Keratinocyte (primary cell): ENCODE data around the gene RNASE8. TPM values are rescaled to one million over a fixed set of nuclear protein-coding genes. Genes with fewer than 3 reads are reported as not detected.

ENCODE experiments used
- DNase-seq: peaks from one replicate; pipeline ENCODE4 v3.0.0-alpha.2; 2011; ENCODE audit warnings: low read depth, missing footprints, low spot score
- FAIRE-seq: peaks from 2 replicates; lab custom pipeline; 2011; peaks lifted over from hg19 to GRCh38; lab: Jason Lieb, UNC
- H2AFZ ChIP-seq: 2 replicates; pipeline ENCODE4 v1.6.0; 2012; ENCODE audit warnings: low read length, control low read depth, inconsistent platforms; ENCODE audit not compliant: control insufficient read depth
- H3K27ac ChIP-seq: 2 replicates; pipeline ENCODE4 v1.5.1; 2011; ENCODE audit warnings: low read length; ENCODE audit not compliant: control insufficient read depth, insufficient read depth
- H3K27me3 ChIP-seq: 3 replicates; pipeline ENCODE4 v1.6.0; 2011; ENCODE audit warnings: low read length; ENCODE audit not compliant: control insufficient read depth, insufficient read depth; ENCODE audit errors: extremely low read depth
- H3K36me3 ChIP-seq, 2 experiments: 2 replicates in 1 of 2; 3 replicates in 1 of 2; pipeline ENCODE4 v1.5.1; 2011; ENCODE audit warnings: low read length in 2 of 2, mild to moderate bottlenecking in 1 of 2; ENCODE audit not compliant: control insufficient read depth in 2 of 2, insufficient read depth in 2 of 2; ENCODE audit errors: extremely low read depth in 1 of 2
- H3K4me1 ChIP-seq: 3 replicates; pipeline ENCODE4 v1.5.1; 2011; ENCODE audit warnings: low read length; ENCODE audit not compliant: control insufficient read depth, insufficient read depth; ENCODE audit errors: extremely low read depth
- H3K4me2 ChIP-seq: 3 replicates; pipeline ENCODE4 v1.6.0; 2011; ENCODE audit warnings: low read depth, low read length; ENCODE audit not compliant: control insufficient read depth, insufficient read depth; ENCODE audit errors: extremely low read depth
- H3K4me3 ChIP-seq, 3 experiments: fragments of 200-600 bp in 1 of 3; sonication (generic) in 1 of 3; 2 replicates in 2 of 3; 3 replicates in 1 of 3; pipeline ENCODE4 v1.5.1; 2011 to 2016; ENCODE audit warnings: low read length in 3 of 3, mild to moderate bottlenecking in 3 of 3, control low read depth in 2 of 3, inconsistent platforms in 1 of 3, low read depth in 1 of 3, mixed read lengths in 1 of 3, mixed run types in 1 of 3, moderate library complexity in 1 of 3; ENCODE audit not compliant: control insufficient read depth in 2 of 3, insufficient read depth in 2 of 3; ENCODE audit errors: extremely low read depth in 1 of 3
- H3K79me2 ChIP-seq: 2 replicates; pipeline ENCODE4 v1.6.0; 2012; ENCODE audit warnings: low read length; ENCODE audit not compliant: control insufficient read depth, insufficient read depth
- H3K9ac ChIP-seq: 3 replicates; pipeline ENCODE4 v1.6.0; 2011; ENCODE audit warnings: low read length; ENCODE audit not compliant: control insufficient read depth, insufficient read depth; ENCODE audit errors: extremely low read depth
- H3K9me1 ChIP-seq: 3 replicates; pipeline ENCODE4 v1.6.0; 2011; ENCODE audit warnings: low read length; ENCODE audit not compliant: control insufficient read depth, insufficient read depth; ENCODE audit errors: extremely low read depth
- H3K9me3 ChIP-seq: 2 replicates; pipeline ENCODE4 v1.5.1; 2012; ENCODE audit warnings: low read depth, low read length; ENCODE audit not compliant: control insufficient read depth
- H4K20me1 ChIP-seq: 3 replicates; pipeline ENCODE4 v1.6.0; 2011; ENCODE audit warnings: low read length; ENCODE audit not compliant: control insufficient read depth, insufficient read depth; ENCODE audit errors: extremely low read depth
- EZH2 ChIP-seq: IDR thresholded peaks from one replicate; pipeline ENCODE4 v1.6.1; 2012; ENCODE audit warnings: inconsistent platforms, mild to moderate bottlenecking, low read length, moderate library complexity
- dilution Hi-C: fragments of 300-500 bp; cut with MboI; formaldehyde crosslinking; loops from one replicate; pipeline ENCODE4 v1.7.0; 2020; ENCODE audit warnings: low sequenced_read_pairs; ENCODE audit not compliant: extremely low pct_ligation_motif_present
- polyA plus RNA-seq, 5 experiments: library from polyadenylated mRNA; depleted of rRNA in 3 of 5; stranded (reverse) in 3 of 5; stranded (forward) in 1 of 5; unstranded in 1 of 5; fragments of >200 nt; gene quantifications; 1 replicate in 1 of 5; 2 replicates in 3 of 5; 3 replicates in 1 of 5; pipeline versions ENCODE4 v1.2.1 to v1.2.3, GENCODE V29; 2011 to 2012; ENCODE audit warnings: missing spikeins in 2 of 5, low read depth in 1 of 5, low replicate concordance in 1 of 5
- TF ChIP-seq, protein P1 (sequence below), 3 experiments: IDR thresholded peaks in 1 of 3; conservative IDR thresholded peaks in 1 of 3; optimal IDR thresholded peaks in 1 of 3; 2 replicates in 2 of 3; 3 replicates in 1 of 3; pipeline versions ENCODE3 to v1.5.1; 2011; ENCODE audit warnings: low read length in 3 of 3, mild to moderate bottlenecking in 3 of 3, moderate library complexity in 2 of 3, control low read depth in 1 of 3, inconsistent platforms in 1 of 3; ENCODE audit not compliant: insufficient read depth in 2 of 3; ENCODE audit errors: extremely low read depth in 1 of 3

RNASE8 gene
- polyA plus RNA-seq, 1 donor (not counting 4 experiments of a cell fraction or from before 2014, with no cell fraction given) = not detected

DNA sequence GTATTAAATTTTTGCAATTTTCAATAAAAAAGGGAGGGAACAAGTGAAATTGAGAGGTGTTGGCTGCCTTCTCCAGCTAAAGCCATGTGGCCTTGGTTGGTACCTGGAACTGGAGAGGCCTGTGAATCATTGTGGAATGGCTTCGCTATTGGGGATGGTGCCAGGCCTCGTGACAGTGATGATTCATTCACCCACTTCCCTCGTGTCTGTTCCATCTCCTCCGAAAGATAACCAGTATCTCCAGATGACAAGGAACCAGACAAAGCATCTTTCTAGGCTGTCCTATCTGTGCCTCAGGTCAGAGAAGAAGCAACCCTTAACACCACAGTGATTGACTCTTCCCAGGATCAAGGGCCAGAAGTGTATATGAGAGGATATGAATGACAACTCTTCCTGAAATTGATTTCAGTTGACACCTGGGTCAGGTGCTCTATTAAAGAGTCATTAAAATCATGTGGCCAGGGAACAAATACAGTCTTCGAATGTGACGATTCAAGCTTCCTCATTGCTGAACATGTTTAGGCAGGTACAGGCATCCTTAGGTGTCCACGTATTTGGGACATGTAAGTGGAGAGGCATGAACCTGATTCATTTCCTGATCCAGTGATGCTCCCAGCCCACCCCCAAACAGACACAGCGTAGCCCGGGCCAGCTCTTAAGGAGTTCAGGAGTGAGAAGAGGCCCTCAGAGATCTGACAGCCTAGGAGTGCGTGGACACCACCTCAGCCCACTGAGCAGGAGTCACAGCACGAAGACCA lies 15.8 kb upstream of the RNASE8 start, which contains the start of gene RNASE7:
Gene RNASE7, plus strand, starts transcription at position 687 of the 758 bp plus-strand sequence. CDS start 631 bp downstream, outside the sequence.
- Histone ChIP-seq H3K9me3 (no peaks in the 10 kb centered on the region), H3K36me3 (no peaks in the 10 kb centered on the region), H3K27me3 (no peaks in the 10 kb centered on the region), H3K9ac (peak within 1 kb of the TSS; percentile 81), H3K4me2 (peak within 1 kb of the TSS; percentile 96), H3K9me1 (no peaks in the 10 kb centered on the region), H3K4me1 (peaks cover 53% of the 10 kb centered on the region), H3K27ac (peak within 1 kb of the TSS; percentile 90), H3K4me3 (peak within 1 kb of the TSS; percentile 39 to 79 (median 68)), H3K79me2 (peaks cover 12% of the 10 kb centered on the region), H4K20me1 (no peaks in the 10 kb centered on the region), H2AFZ (peak within 1 kb of the TSS; percentile 71)
- FAIRE-seq = peak; percentile 92
- DNase-seq = peak; percentile 99
- TF ChIP-seq, protein P1, sequence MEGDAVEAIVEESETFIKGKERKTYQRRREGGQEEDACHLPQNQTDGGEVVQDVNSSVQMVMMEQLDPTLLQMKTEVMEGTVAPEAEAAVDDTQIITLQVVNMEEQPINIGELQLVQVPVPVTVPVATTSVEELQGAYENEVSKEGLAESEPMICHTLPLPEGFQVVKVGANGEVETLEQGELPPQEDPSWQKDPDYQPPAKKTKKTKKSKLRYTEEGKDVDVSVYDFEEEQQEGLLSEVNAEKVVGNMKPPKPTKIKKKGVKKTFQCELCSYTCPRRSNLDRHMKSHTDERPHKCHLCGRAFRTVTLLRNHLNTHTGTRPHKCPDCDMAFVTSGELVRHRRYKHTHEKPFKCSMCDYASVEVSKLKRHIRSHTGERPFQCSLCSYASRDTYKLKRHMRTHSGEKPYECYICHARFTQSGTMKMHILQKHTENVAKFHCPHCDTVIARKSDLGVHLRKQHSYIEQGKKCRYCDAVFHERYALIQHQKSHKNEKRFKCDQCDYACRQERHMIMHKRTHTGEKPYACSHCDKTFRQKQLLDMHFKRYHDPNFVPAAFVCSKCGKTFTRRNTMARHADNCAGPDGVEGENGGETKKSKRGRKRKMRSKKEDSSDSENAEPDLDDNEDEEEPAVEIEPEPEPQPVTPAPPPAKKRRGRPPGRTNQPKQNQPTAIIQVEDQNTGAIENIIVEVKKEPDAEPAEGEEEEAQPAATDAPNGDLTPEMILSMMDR (optimal IDR thresholded peaks at IDR 0.05 in 1 of 3, IDR thresholded peaks at IDR 0.05 in 1 of 3, conservative IDR thresholded peaks at IDR 0.05 in 1 of 3; ENCODE audit: extremely low read depth in 1 of 3, insufficient read depth in 2 of 3, low read length in 3 of 3) = no peak
- no peak for TF ChIP-seq EZH2
- dilution Hi-C loops = no loop called here

DNA sequence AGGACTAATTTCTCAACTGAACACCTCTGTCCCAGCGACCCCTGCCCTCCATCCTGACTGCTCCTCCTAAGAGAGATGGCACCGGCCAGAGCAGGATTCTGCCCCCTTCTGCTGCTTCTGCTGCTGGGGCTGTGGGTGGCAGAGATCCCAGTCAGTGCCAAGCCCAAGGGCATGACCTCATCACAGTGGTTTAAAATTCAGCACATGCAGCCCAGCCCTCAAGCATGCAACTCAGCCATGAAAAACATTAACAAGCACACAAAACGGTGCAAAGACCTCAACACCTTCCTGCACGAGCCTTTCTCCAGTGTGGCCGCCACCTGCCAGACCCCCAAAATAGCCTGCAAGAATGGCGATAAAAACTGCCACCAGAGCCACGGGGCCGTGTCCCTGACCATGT lies 14.7 kb upstream of the RNASE8 start:
- Histone ChIP-seq H2AFZ (no peak overlapping the region), H4K20me1 (no peaks in the 10 kb centered on the region), H3K9me3 (no peaks in the 10 kb centered on the region), H3K9me1 (no peaks in the 10 kb centered on the region), H3K4me3 (peak overlapping the region; percentile 39 to 79 (median 68)), H3K36me3 (no peaks in the 10 kb centered on the region), H3K4me2 (peak overlapping the region; percentile 96), H3K4me1 (peaks cover 53% of the 10 kb centered on the region), H3K79me2 (peaks cover 12% of the 10 kb centered on the region), H3K9ac (peak overlapping the region; percentile 81), H3K27me3 (no peaks in the 10 kb centered on the region), H3K27ac (peak overlapping the region; percentile 90)
- FAIRE-seq (no peak), DNase-seq (no peak)
- TF ChIP-seq EZH2 = no peak
- TF ChIP-seq, protein P1 (optimal IDR thresholded peaks at IDR 0.05 in 1 of 3, IDR thresholded peaks at IDR 0.05 in 1 of 3, conservative IDR thresholded peaks at IDR 0.05 in 1 of 3; ENCODE audit: extremely low read depth in 1 of 3, insufficient read depth in 2 of 3, low read length in 3 of 3) = no peak
- dilution Hi-C loops = no loop called here
